Neutrophil (primary cell): ENCODE data around the gene RET.
A peak's percentile ranks its signal among the peaks of the same experiment; 100 is the strongest.

Source experiments
- H3K27ac ChIP-seq: fragments of 200-600 bp; sonication (generic); 2 replicates; pipeline ENCODE4 v1.5.1; 2016; ENCODE audit warnings: mild to moderate bottlenecking, moderate library complexity
- H3K27me3 ChIP-seq: fragments of 200-600 bp; sonication (generic); 2 replicates; pipeline ENCODE4 v1.6.0; 2016; ENCODE audit warnings: mild to moderate bottlenecking
- H3K36me3 ChIP-seq: fragments of 200-600 bp; sonication (generic); 2 replicates; pipeline ENCODE4 v1.5.1; 2017
- H3K4me1 ChIP-seq, 2 experiments: fragments of 200-600 bp in 1 of 2; sonication (generic) in 1 of 2; 1 replicate in 1 of 2; 2 replicates in 1 of 2; pipeline versions ENCODE4 v1.5.1 to v1.6.1; 2013 to 2016; ENCODE audit warnings: low read depth in 1 of 2, low read length in 1 of 2, mild to moderate bottlenecking in 1 of 2, moderate library complexity in 1 of 2; ENCODE audit not compliant: control insufficient read depth in 1 of 2, insufficient read depth in 1 of 2
- H3K4me3 ChIP-seq, 2 experiments: fragments of 200-600 bp in 1 of 2; sonication (generic) in 1 of 2; 1 replicate in 1 of 2; 2 replicates in 1 of 2; pipeline ENCODE4 v1.5.1; 2013 to 2016; ENCODE audit warnings: low read depth in 1 of 2, low read length in 1 of 2, mild to moderate bottlenecking in 1 of 2, moderate library complexity in 1 of 2
- H3K9me3 ChIP-seq: fragments of 200-600 bp; sonication (generic); 2 replicates; pipeline ENCODE4 v1.5.1; 2016
- TF ChIP-seq, protein P1 (sequence below): fragments of 200-600 bp; sonication (generic); IDR thresholded peaks from 2 replicates; pipeline ENCODE4 v1.5.1; 2016; ENCODE audit warnings: antibody characterized with exemption

RET gene

DNA sequence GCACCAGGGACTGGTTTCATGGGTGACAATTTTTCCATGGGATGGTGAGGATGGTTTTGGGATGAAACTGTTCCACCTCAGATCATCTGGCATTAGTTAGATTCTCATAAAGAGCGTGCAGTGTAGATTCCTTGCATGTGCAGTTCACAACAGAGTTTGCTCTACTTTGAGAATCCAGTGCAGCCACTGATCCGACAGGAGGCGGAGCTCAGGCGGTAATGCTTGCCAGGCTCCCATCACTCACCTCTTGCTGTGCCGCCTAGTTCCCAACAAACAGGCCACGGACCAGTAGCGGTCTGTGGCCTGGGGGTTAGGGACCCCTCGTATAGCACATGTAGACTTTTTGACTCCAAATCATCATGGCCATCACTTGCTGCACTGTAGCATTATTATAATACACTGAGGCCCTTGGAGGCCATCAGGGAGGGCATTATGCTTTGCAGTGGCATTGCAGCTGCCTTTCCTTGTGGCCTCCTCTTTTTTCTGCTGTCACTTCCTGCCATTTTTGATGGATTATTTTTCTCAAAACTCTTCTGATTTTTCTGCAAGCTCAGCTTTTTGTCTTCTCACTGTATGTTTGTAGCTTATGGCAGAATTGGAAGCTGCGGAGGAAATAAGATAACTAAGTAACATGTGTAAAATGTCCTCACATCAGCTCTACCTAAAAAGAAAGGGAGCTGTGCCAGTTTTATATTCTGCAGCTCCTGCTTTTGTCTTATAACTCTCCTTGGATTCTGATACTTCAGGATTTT lies 79.9 kb downstream of the RET start:
- Histone ChIP-seq H3K27ac (peak overlapping the region; percentile 49), H3K9me3 (no peaks in the 10 kb centered on the region), H3K27me3 (no peaks in the 10 kb centered on the region), H3K36me3 (peaks cover 11% of the 10 kb centered on the region), H3K4me3 (no peak overlapping the region), H3K4me1 (peaks cover 40 to 66% of the 10 kb centered on the region in 2 experiments)
- TF ChIP-seq, protein P1, sequence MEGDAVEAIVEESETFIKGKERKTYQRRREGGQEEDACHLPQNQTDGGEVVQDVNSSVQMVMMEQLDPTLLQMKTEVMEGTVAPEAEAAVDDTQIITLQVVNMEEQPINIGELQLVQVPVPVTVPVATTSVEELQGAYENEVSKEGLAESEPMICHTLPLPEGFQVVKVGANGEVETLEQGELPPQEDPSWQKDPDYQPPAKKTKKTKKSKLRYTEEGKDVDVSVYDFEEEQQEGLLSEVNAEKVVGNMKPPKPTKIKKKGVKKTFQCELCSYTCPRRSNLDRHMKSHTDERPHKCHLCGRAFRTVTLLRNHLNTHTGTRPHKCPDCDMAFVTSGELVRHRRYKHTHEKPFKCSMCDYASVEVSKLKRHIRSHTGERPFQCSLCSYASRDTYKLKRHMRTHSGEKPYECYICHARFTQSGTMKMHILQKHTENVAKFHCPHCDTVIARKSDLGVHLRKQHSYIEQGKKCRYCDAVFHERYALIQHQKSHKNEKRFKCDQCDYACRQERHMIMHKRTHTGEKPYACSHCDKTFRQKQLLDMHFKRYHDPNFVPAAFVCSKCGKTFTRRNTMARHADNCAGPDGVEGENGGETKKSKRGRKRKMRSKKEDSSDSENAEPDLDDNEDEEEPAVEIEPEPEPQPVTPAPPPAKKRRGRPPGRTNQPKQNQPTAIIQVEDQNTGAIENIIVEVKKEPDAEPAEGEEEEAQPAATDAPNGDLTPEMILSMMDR = no peak

DNA sequence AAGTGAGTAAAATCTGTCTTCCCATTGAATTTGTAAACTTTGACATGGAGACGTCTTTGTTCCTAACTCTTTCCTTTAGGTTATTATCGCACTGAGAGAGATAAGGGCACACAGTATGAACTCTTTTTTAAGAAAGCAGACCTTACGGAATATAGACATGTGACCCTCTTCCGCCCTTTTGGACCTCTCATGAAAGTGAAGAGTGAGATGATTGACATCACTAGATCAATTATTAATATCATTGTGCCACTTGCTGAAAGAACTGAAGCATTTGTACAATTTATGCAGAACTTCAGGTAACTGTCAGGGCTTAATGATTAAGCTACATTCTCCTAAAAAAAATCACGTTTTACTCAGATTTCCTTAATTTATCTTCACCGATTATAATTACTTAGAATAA lies 81.8 kb downstream of the RET start:
- Histone ChIP-seq H3K9me3 (no peaks in the 10 kb centered on the region), H3K4me3 (no peak overlapping the region), H3K4me1 (peaks cover 35 to 54% of the 10 kb centered on the region in 2 experiments), H3K27me3 (no peaks in the 10 kb centered on the region), H3K36me3 (peaks cover 30% of the 10 kb centered on the region), H3K27ac (no peak overlapping the region)
- TF ChIP-seq, protein P1 = no peak

GRCh38 chr10:43160046-43160920 lies 83.4 kb downstream of the RET start:
- H3K27ac ChIP-seq = peak overlapping the region; percentile 84
- TF ChIP-seq, protein P1 = no peak
- peaks cover 45% of the 10 kb centered on the region for H3K36me3 ChIP-seq

GRCh38 chr10:43160921-43161255 lies 84.0 kb downstream of the RET start:
- Histone ChIP-seq H3K36me3 (peaks cover 48% of the 10 kb centered on the region), H3K27ac (peak overlapping the region; percentile 84), H3K4me3 (peak overlapping the region in 1 of 2 experiments; percentile 17), H3K27me3 (no peaks in the 10 kb centered on the region), H3K9me3 (no peaks in the 10 kb centered on the region), H3K4me1 (peaks cover 27 to 39% of the 10 kb centered on the region in 2 experiments)
- TF ChIP-seq, protein P1 = no peak

More at GRCh38 chr10:43160046-43160920, 83.4 kb downstream of the RET start:
- no peaks in the 10 kb centered on the region for H3K27me3 ChIP-seq
- H3K9me3 ChIP-seq = no peaks in the 10 kb centered on the region
- peak overlapping the region in 1 of 2 experiments; percentile 1 for H3K4me3 ChIP-seq
- H3K4me1 ChIP-seq = peaks cover 31 to 42% of the 10 kb centered on the region in 2 experiments

DNA sequence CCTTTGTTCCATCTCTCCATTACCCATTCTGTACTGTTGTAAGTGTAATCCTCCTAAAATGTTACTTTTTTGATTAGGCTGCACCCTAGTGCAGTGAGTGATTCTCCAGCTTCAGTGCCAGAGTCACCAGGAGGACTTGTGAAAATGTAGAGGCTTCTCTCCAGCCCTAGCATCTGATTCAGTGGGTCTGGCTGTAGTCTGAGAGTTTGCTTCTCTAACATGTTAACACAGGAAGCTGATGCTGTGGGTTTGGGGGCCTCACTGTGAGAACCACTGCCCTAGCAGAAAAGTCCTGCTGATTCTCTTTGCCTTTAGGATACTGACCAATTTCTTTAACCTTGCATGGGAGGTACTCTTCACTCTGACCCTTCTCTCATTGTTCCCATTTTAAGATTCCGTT lies 85.7 kb downstream of the RET start:
- Histone ChIP-seq H3K4me1 (peaks cover 44 to 45% of the 10 kb centered on the region in 2 experiments), H3K36me3 (peaks cover 51% of the 10 kb centered on the region), H3K4me3 (no peak overlapping the region), H3K9me3 (no peaks in the 10 kb centered on the region), H3K27me3 (no peaks in the 10 kb centered on the region), H3K27ac (peak overlapping the region; percentile 84)
- TF ChIP-seq, protein P1 = no peak
